ENCODE data around the gene RALGAPA1.
A peak's percentile ranks its signal among the peaks of the same experiment; 100 is the strongest.

Gene RALGAPA1

GRCh38 chr14:35551081-35551480, 258.0 kb downstream of the RALGAPA1 start:
- Mint-ChIP-seq H3K9me3 (ENCODE audit: low read depth) (no peaks in the 10 kb centered on the region), H3K4me3 (no peak overlapping the region), H3K27me3 (no peaks in the 10 kb centered on the region), H3K27ac (no peak overlapping the region), H3K36me3 (peaks cover 12% of the 10 kb centered on the region), H3K4me1 (ENCODE audit: low read depth) (no peaks in the 10 kb centered on the region)

- no peak overlapping the region for H3K27ac Mint-ChIP-seq
- no peaks in the 10 kb centered on the region for H3K9me3 Mint-ChIP-seq (ENCODE audit: low read depth)
- H3K36me3 Mint-ChIP-seq, result peaks cover 11% of the 10 kb centered on the region
Measured at GRCh38 chr14:35549551-35549950, 259.5 kb downstream of the RALGAPA1 start.

GRCh38 chr14:35543006-35543405, 266.1 kb downstream of the RALGAPA1 start:
- no peaks in the 10 kb centered on the region for H3K4me1 Mint-ChIP-seq (ENCODE audit: low read depth)
- H3K36me3 Mint-ChIP-seq, result peaks cover 15% of the 10 kb centered on the region
- peaks cover 1% of the 10 kb centered on the region for H3K27me3 Mint-ChIP-seq
- no peaks in the 10 kb centered on the region for H3K9me3 Mint-ChIP-seq (ENCODE audit: low read depth)
- no peak overlapping the region for H3K27ac Mint-ChIP-seq
- H3K4me3 Mint-ChIP-seq, result no peak overlapping the region

More at GRCh38 chr14:35549551-35549950, 259.5 kb downstream of the RALGAPA1 start:
- Mint-ChIP-seq H3K4me3 (no peak overlapping the region), H3K4me1 (ENCODE audit: low read depth) (no peaks in the 10 kb centered on the region), H3K27me3 (no peaks in the 10 kb centered on the region)

DNA sequence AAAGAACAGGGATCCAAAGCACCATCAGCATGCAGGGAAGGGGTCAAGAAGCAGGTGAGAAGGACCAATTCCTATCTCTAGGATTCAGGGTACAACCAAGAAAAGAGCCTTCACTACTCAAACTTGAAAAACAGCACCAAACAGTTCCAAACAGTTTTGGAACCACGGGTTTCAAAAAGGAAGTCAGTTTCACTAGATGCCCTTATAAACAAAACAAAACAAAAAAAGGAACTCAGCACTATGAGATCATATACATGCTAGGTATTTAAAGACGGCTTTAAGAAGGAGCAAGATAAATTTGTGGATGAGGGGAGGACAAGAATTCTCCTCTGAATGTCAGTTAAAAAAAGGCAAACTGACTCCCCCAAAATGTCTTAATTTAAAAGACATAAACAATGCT, 269.1 kb downstream of the RALGAPA1 start:
- H3K9me3 Mint-ChIP-seq (ENCODE audit: low read depth), result no peaks in the 10 kb centered on the region
- H3K27me3 Mint-ChIP-seq, result peaks cover 7% of the 10 kb centered on the region
- H3K36me3 Mint-ChIP-seq, result peaks cover 22% of the 10 kb centered on the region
- no peak overlapping the region for H3K27ac Mint-ChIP-seq
- no peak overlapping the region for H3K4me3 Mint-ChIP-seq
- H3K4me1 Mint-ChIP-seq (ENCODE audit: low read depth), result peaks cover 8% of the 10 kb centered on the region

- Mint-ChIP-seq H3K4me1 (ENCODE audit: low read depth) (peaks cover 12% of the 10 kb centered on the region), H3K27ac (no peak overlapping the region), H3K27me3 (peaks cover 21% of the 10 kb centered on the region), H3K4me3 (peak overlapping the region; percentile 82), H3K9me3 (ENCODE audit: low read depth) (no peaks in the 10 kb centered on the region), H3K36me3 (peaks cover 11% of the 10 kb centered on the region)
Measured at GRCh38 chr14:35535483-35536112, 273.5 kb downstream of the RALGAPA1 start.

DNA sequence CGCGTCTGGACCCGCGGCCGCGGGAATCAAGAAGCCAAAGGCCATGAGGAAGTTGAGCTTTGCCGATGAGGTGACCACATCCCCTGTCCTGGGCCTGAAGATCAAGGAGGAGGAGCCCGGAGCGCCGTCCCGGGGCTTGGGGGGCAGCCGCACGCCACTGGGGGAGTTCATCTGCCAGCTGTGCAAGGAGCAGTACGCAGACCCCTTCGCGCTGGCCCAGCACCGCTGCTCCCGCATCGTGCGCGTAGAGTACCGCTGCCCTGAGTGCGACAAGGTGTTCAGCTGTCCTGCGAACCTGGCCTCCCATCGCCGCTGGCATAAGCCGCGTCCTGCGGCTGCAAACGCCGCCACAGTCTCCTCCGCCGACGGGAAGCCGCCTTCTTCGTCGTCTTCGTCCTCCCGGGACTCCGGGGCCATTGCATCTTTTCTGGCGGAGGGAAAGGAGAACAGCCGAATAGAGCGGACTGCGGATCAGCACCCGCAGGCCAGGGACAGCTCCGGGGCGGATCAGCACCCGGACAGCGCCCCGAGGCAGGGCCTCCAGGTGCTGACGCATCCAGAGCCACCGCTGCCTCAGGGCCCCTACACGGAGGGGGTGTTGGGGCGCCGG, 274.1 kb downstream of the RALGAPA1 start:
- Mint-ChIP-seq H3K4me3 (peak overlapping the region; percentile 82), H3K36me3 (peaks cover 11% of the 10 kb centered on the region), H3K9me3 (ENCODE audit: low read depth) (no peaks in the 10 kb centered on the region), H3K4me1 (ENCODE audit: low read depth) (peaks cover 12% of the 10 kb centered on the region), H3K27me3 (peaks cover 25% of the 10 kb centered on the region), H3K27ac (no peak overlapping the region)

- Mint-ChIP-seq H3K27ac (no peak overlapping the region), H3K36me3 (peaks cover 11% of the 10 kb centered on the region), H3K27me3 (peaks cover 29% of the 10 kb centered on the region), H3K4me1 (ENCODE audit: low read depth) (peaks cover 12% of the 10 kb centered on the region), H3K9me3 (ENCODE audit: low read depth) (no peaks in the 10 kb centered on the region), H3K4me3 (peak overlapping the region; percentile 82)
Measured at GRCh38 chr14:35534208-35534872, 274.8 kb downstream of the RALGAPA1 start.

DNA sequence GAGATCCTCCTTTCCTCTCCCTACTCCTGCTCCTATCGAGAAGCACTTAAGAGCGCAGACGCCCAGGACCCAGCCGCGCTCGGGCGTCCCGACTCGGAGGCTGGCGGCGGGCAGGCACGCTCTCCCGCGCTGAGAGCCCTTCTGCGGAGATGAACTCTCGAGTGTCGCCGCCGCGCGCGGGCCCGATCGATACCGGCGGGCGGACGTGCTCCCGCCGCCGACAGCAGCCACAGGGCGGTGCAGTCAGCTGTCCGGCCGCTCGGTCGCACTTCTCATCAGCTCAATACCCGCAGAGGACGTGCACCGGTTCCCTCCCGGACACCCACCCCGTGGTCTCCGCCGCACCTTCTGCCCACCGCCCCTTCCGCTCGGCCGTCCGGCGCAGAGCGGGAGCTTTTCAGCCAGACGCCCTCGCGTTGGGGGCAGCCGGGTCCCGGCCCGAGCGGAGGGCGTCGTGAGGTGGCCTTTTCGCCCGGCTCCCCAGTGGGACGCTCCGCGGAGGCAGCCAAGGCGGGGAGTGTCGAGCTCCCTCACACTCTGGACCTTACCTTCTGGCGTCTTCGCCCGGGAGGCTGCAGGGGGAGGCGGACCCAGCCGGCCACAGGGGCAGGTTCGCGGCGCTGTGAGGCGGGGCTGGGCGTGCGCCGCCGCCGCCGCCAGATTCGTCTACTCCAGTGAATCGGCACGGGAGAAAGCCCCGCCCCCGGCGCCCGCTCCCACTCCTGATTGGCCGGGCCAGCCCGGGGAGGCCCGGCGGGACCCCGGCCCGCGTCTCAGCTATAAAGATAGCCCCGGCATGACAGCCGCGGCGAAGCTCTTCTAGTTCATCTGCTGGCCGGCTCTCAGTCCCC, 275.5 kb downstream of the RALGAPA1 start, which contains the start of gene INSM2:
INSM2 (plus strand) TSS at position 808 of the 851 bp plus-strand sequence. CDS start 89 bp downstream, outside the sequence.
- Mint-ChIP-seq H3K4me1 (ENCODE audit: low read depth) (peaks cover 12% of the 10 kb centered on the region), H3K27me3 (peaks cover 32% of the 10 kb centered on the region), H3K4me3 (peak within 1 kb of the TSS; percentile 82), H3K9me3 (ENCODE audit: low read depth) (no peaks in the 10 kb centered on the region), H3K36me3 (peaks cover 11% of the 10 kb centered on the region), H3K27ac (no peak within 1 kb of the TSS)

GRCh38 chr14:35532783-35533356, 276.2 kb downstream of the RALGAPA1 start:
- Mint-ChIP-seq H3K9me3 (ENCODE audit: low read depth) (no peaks in the 10 kb centered on the region), H3K4me3 (peak overlapping the region; percentile 67), H3K36me3 (peaks cover 6% of the 10 kb centered on the region), H3K4me1 (ENCODE audit: low read depth) (peaks cover 12% of the 10 kb centered on the region), H3K27ac (no peak overlapping the region), H3K27me3 (peaks cover 36% of the 10 kb centered on the region)

DNA sequence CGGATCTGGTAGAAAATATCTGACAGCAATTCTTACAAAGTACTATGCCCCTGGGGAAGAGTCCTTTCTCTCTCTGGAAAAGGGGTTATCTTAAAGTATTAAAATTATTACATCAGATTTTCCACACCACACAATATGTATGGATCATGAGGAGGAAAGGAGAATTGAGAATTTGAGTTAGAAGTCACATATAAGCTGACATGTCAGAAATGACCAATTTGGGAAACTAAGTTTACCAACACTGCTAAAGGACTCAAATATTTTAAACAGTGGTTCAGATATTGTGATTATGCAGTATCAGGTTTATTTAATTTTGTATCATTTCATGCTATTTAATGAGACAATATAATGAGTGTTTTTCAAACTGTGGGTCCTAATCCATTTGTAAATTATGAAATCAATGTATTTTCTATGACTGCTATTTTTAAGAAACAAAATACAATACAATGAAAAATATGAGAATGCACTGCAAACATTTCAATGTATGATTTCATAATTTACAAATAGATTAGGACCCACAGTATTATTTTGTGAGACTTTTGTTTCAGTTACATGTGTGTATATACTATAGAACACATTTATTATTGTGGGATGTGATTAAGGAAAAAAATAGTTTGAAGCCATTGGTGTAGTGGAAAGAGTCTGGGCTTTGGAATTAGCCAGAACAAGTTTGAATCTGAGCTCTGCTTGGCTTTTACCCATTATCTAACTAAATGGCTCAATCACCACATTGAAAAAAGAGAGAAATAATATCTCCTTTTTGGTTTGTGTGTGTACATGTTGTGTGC, 276.9 kb downstream of the RALGAPA1 start:
- no peaks in the 10 kb centered on the region for H3K9me3 Mint-ChIP-seq (ENCODE audit: low read depth)
- peaks cover 38% of the 10 kb centered on the region for H3K27me3 Mint-ChIP-seq
- H3K36me3 Mint-ChIP-seq, result peaks cover 4% of the 10 kb centered on the region
- no peak overlapping the region for H3K27ac Mint-ChIP-seq
- no peak overlapping the region for H3K4me3 Mint-ChIP-seq
- peaks cover 12% of the 10 kb centered on the region for H3K4me1 Mint-ChIP-seq (ENCODE audit: low read depth)

GRCh38 chr14:35526962-35527361, 282.1 kb downstream of the RALGAPA1 start:
- H3K36me3 Mint-ChIP-seq, result peaks cover 6% of the 10 kb centered on the region
- peaks cover 4% of the 10 kb centered on the region for H3K9me3 Mint-ChIP-seq (ENCODE audit: low read depth)
- H3K4me1 Mint-ChIP-seq (ENCODE audit: low read depth), result no peaks in the 10 kb centered on the region
- H3K4me3 Mint-ChIP-seq, result no peak overlapping the region
- H3K27me3 Mint-ChIP-seq, result peaks cover 35% of the 10 kb centered on the region
- no peak overlapping the region for H3K27ac Mint-ChIP-seq

DNA sequence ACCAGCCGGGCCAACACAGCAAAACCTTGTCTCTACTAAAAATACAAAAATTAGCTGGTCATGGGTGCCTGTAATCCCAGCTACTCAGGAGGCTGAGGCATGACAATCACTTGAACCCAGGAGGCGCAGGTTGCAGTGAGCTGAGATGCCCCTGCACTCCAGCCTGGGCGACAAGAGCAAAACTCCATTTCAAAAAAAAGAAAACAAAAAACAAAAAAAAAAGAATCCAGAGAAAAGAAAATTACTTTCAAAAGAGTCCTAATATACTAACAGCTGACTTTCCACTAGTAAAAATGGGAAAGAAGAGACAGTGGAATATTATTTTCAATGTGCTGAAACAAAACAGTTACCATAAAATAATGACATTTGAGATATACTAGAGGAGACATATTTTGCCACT, 283.4 kb downstream of the RALGAPA1 start:
- peaks cover 33% of the 10 kb centered on the region for H3K27me3 Mint-ChIP-seq
- no peaks in the 10 kb centered on the region for H3K4me1 Mint-ChIP-seq (ENCODE audit: low read depth)
- peaks cover 4% of the 10 kb centered on the region for H3K9me3 Mint-ChIP-seq (ENCODE audit: low read depth)
- H3K4me3 Mint-ChIP-seq, result no peak overlapping the region
- H3K36me3 Mint-ChIP-seq, result peaks cover 6% of the 10 kb centered on the region
- H3K27ac Mint-ChIP-seq, result no peak overlapping the region

DNA sequence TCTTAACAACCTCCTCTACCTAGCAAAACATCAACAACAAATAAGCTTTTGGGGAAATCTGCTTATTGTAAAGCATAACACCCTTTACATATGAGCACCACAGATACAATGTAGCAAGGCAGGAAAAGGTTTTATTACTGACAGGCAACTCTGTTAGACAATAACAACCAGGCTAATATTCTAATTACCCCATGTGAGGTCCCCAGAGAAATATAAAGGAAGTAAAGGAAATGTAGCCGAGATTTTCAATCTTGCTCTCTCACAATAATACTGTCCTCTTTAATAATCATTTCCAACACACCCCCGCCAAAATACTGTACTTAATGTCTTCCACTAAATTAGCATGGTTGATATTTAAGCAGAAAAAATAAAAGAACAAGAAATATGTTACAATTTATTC, 289.1 kb downstream of the RALGAPA1 start:
- H3K4me3 Mint-ChIP-seq, result no peak overlapping the region
- H3K27me3 Mint-ChIP-seq, result peaks cover 17% of the 10 kb centered on the region
- no peak overlapping the region for H3K27ac Mint-ChIP-seq
- peaks cover 6% of the 10 kb centered on the region for H3K36me3 Mint-ChIP-seq
- no peaks in the 10 kb centered on the region for H3K4me1 Mint-ChIP-seq (ENCODE audit: low read depth)
- H3K9me3 Mint-ChIP-seq (ENCODE audit: low read depth), result peaks cover 4% of the 10 kb centered on the region

- peaks cover 5% of the 10 kb centered on the region for H3K27me3 Mint-ChIP-seq
- H3K9me3 Mint-ChIP-seq (ENCODE audit: low read depth), result no peaks in the 10 kb centered on the region
- H3K4me3 Mint-ChIP-seq, result no peak overlapping the region
- H3K36me3 Mint-ChIP-seq, result no peaks in the 10 kb centered on the region
- no peak overlapping the region for H3K27ac Mint-ChIP-seq
- H3K4me1 Mint-ChIP-seq (ENCODE audit: low read depth), result no peaks in the 10 kb centered on the region
Measured at GRCh38 chr14:35515916-35516315, 293.2 kb downstream of the RALGAPA1 start.
